HG03469 (cell line): Measurements from ENCODE around the gene GPR108.
A peak's percentile ranks its signal among the peaks of the same experiment; 100 is the strongest.
"Not testable (repeated sequence)": the region's sequence is repeated elsewhere in the genome, so short reads cannot be mapped to it uniquely, and the experiment has no call there.

Experiments
- ATAC-seq: cut with Tn5 transposase; IDR thresholded peaks from one replicate; pipeline ENCODE4 v1.9.1; 2021; ENCODE audit warnings: mild to moderate bottlenecking, moderate library complexity, moderate number of reproducible peaks; ENCODE audit not compliant: unreplicated experiment

The GPR108 gene

GRCh38 chr19:6737284-6737872 is at the start of gene GPR108:
TSS of gene GPR108 (minus strand) at chr19:6737580. CDS start at chr19:6737576, 4 bp downstream.
- ATAC-seq, result peak; percentile 53

DNA sequence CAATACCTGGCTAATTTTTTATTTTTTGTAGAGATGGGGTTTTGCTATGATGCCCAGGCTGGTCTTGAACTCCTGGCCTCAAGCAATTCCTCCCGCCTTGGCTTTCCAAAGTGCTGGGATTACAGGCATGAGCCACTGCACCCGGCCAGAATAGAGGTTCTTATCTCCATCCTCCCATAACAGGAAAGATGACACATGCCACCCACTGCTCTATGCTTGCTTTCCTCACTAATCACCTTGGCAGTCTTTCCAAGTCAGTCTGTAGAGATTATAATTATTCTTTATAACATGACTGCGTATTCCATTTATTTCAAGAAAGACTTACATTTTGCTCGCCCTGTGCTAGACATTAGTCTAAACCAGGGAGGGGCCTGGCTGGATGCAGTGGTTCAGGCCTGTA is 41.8 kb upstream of the GPR108 start:
- no peak for ATAC-seq

- no peak for ATAC-seq
Observed at GRCh38 chr19:6778386-6778785, 41.0 kb upstream of the GPR108 start.

DNA sequence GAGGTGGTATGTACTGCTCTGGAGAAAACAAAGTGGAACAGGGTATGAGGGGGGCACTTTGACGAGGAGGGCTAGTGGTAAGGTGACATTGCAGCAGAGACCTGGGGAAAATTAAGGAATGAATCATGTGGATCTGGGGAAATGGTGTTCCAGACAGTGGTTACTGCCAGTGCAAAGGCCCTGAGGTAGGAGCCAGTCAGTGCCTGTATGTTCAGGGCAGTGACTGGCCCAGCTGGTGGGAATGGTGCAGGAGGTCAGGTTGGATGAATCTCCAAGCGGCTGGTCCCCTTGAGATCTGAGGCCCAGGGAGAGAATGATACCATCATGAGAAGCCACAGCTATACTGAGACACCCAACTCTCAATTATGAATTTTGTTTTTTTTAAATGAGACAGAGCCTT is 40.1 kb upstream of the GPR108 start:
- no peak for ATAC-seq

- no peak for ATAC-seq
Observed at GRCh38 chr19:6776999-6777398, 39.6 kb upstream of the GPR108 start.

- ATAC-seq, result not testable (repeated sequence)
Observed at GRCh38 chr19:6776045-6776444, 38.7 kb upstream of the GPR108 start.

DNA sequence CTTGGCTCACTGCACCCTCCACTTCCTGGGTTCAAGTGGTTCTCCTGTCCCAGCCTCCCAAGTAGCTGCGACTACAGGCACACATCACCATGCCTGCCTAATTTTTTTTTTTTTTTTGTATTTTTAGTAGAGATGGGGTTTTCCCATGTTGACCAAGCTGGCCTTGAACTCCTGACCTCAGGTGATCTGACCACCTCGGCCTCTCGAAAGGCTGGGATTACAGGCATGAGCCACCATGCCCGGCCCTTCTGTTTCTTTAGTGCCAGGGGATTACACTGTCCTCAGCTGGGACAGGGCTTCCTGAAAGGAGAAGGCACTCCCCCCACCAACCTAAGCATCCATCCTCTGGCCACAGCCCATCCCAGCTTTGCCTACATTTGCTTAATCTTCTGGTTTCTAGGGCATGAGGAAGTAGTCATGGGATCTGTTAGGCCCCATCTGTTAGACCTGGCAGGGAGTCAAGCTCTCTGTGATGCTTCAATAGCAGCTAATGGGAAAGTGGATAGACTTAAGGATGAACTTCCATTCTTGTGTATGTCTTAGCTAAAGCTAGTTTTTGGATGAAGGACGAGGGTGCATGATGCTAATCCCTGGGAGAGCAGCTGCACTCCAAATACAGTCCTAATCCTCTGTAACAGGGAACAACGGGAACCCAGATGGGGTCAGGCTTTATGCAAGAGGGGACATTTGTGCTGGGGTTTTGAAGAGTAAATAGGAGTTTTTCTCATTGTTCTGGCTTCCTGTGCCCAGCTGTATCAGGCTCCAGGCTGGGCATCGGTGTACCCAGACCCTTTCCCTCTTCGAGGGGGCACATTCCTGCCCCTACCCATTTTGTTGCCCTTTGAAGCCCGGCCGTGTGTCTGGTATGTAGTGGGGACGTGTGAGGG is 37.7 kb upstream of the GPR108 start:
- ATAC-seq, result no peak

GRCh38 chr19:6773323-6773931 is 36.0 kb upstream of the GPR108 start:
- no peak for ATAC-seq

DNA sequence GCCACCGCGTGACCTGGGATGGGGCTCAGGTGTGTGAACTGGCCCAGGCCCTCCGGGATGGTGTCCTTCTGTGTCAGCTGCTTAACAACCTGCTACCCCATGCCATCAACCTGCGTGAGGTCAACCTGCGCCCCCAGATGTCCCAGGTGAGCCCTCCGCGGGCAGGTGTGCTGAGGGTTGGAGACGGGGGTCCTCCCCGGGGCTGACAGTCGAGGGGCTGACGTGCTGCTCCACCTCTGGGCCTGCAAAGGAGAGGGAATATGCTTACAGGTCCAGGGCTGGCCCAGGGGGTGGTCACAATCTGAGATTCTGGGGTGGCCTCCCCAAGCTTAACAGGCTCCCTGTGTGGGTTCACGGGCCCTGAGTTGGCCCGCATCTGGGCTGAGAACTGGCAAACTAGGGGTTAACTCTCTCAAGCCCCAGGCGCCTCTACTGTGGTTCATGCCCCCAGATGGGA is 35.5 kb upstream of the GPR108 start:
- ATAC-seq, result no peak

- no peak for ATAC-seq
Observed at GRCh38 chr19:6772028-6772865, 34.9 kb upstream of the GPR108 start, which contains the start of gene VAV1. TSS of gene VAV1 (plus strand) at chr19:6772708. CDS start at chr19:6772808, 100 bp downstream.

- ATAC-seq, result not testable (repeated sequence)
Observed at GRCh38 chr19:6771648-6772027, 34.3 kb upstream of the GPR108 start.

DNA sequence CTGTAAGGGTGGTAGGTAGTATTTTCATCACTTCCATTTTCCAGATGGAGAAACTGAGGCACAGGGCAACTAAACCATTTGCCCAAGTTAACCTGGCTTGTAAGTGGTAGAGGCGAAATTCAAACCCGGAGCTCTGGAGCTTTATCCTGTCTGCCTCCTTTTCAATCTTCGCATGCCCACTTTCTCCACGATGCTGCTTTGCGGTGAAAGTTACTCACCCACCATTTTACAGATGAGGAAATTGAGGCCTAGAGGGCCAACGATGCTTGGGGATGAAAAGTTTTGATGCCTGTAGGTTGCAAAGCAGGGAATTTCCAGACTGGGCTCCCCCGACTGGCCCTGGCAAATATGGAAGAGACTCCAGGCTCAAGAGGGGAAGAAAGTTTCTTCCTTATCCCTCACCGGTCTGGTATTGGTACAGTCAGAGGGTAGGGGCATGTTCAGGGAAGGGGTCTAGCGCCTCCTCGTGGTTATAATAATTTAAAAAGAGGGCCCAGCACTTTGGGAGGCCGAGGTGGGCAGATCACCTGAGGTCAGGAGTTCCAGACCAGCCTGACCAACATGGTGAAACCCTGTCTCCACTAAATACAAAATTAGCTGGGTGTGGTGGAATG is 31.7 kb upstream of the GPR108 start:
- no peak for ATAC-seq

DNA sequence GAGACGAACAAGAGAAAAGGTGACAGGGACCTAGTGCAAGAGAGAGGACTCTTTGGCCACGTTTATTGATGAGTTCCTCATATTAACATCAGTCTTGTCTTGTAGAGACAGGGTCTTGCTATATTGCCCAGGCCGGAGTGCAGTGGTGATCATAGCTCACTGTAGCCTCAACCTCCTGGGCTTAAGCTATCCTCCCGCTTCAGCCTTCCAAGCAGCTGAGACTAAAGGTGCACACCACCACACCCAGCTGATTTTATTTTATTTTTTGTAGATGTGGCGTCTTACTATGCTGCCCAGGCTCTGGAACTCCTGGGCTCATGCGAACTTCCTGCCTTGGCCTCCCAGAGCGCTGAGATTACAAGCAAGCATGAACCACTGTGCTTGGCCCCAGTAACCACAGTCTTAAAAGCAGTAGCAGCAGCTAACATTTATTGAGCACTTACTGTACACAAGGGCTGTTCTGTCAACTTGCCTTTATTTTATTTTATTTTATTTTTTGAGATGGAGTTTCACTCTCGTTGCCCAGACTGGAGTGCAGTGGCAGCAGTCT is 30.9 kb upstream of the GPR108 start:
- ATAC-seq, result no peak

DNA sequence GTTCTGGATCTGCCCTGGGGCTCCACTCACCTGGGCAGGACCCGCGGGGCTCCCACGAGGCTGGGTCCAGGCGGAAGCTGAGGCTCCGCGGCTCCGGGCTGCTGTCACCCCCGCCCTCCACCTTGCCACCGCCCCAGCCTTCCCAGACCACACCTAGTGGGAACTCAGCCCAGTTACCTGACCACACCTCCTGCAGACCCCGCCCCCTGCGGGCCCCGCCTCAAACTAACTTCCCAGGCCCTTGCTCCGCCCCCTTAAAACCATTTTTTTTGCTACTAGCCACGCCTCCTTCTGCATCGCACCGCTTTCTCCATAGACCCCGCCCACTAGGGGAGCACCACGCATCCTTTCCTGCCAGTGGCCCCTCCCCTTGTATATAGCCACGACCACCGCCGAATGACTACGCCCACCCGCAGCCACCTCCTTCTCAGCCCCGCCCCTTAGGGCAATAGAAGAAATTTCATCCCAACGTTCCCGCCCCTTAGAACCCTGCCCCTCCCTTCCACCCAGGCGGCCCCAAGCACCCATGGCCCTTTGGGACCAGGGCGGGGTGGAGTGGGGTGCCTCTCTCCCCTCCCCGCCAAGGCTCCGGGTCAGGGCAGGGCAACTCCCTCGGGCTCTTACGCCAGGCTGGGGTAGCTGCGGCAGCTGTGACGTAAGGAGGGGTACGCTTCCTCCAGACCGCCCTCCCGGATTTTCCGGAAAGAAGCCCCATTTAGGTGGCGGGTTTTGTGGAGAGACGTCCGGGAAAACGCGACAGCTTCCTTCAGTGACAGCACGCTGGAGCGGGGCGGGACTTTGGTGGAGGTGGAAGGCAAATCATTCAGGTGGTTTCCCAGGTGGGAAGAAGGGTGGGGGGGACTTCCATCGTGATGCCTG is 30.2 kb upstream of the GPR108 start, which contains the start of gene SH2D3A:
SH2D3A (minus strand) TSS at position 79 of the 879 bp plus-strand sequence. CDS start 3,687 bp downstream, outside the sequence.
- ATAC-seq, result peak; percentile 48

- no peak for ATAC-seq
Observed at GRCh38 chr19:6767081-6767356, 29.6 kb upstream of the GPR108 start.

DNA sequence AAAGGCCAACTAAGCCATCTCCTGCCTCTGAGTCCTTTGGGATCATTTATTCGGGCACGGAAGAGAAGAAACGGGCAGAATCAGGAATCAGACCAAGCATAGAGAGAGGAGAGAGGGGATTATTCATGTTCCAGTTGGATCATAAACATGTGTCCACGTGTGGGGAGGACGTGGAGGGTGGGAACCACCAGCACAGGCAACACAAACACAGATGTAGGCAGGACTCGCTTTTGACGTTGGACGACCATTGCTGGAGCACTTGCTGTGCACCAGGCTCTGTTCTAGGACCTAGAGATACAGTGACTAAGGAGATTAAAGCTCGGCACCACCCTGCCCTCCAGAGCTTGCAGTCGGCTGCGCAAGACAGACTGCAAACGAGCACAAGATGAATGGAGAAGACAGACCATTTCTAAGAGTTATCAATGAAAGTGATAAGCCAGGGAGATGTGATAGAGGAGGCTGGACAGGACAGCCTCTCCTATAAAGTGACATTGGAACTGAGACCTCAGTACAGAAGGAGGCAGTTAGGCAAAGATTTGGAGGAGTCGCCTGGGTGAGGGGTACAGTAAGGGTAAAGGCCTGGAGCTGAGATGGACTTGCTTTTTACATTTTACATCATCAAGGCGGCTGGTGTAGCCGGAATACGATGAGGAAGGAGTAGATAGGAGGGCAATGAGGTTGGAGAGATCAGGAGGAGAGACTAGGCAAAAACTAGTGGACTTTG is 29.1 kb upstream of the GPR108 start:
- no peak for ATAC-seq

DNA sequence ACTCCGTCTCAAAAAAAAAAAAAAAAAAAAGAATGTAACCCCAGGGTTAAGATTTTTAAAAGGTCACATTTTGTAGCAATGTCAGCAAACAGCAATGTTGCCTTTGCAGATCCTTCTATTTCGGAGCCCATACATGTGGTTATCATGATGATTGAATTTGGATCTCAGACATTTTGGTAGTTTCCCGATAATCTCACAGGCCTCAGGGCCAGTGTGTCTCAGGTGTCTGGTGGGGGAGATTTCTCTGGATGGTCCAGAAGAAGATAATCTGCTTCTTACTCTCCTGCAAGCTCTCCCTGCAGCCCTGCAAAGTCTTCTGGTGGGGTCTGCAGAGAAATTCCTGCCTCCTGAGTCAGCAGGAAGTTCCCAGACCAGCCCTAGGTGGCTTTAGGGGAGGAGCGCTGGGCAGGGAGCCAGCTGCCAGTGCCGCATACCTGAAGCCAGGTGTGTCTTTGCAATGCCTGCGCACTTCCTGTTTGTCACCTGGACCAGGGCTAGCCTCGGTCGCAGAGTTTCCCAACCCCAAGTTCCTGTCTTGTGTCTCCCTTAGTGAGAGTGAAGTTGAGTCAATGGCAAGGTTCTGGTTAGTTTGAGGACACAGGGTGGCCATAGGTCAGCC is 28.5 kb upstream of the GPR108 start:
- no peak for ATAC-seq

- not testable (repeated sequence) for ATAC-seq
Observed at GRCh38 chr19:6762253-6762797, 24.9 kb upstream of the GPR108 start.
